Thyroid gland (tissue), 4 donors: Measurements from ENCODE around the gene C19orf85.

ENCODE experiments used
- POLR2A ChIP-seq, 2 donors: fragments of 450-650 bp; IDR thresholded peaks; one replicate each; pipeline ENCODE4 v1.6.1; 2017; ENCODE audit warnings: antibody characterized with exemption in 2 of 2, mild to moderate bottlenecking in 2 of 2, moderate library complexity in 1 of 2
- TF ChIP-seq, protein P1 (sequence below), 6 experiments: fragments of 200-600 bp in 3 of 6; fragments of 450-650 bp in 3 of 6; sonication (generic) in 3 of 6; IDR thresholded peaks; one replicate each; pipeline ENCODE4 v1.5.1; 2016 to 2019; ENCODE audit warnings: antibody characterized with exemption in 6 of 6, mild to moderate bottlenecking in 2 of 6, inconsistent platforms in 1 of 6, moderate library complexity in 1 of 6

DNA sequence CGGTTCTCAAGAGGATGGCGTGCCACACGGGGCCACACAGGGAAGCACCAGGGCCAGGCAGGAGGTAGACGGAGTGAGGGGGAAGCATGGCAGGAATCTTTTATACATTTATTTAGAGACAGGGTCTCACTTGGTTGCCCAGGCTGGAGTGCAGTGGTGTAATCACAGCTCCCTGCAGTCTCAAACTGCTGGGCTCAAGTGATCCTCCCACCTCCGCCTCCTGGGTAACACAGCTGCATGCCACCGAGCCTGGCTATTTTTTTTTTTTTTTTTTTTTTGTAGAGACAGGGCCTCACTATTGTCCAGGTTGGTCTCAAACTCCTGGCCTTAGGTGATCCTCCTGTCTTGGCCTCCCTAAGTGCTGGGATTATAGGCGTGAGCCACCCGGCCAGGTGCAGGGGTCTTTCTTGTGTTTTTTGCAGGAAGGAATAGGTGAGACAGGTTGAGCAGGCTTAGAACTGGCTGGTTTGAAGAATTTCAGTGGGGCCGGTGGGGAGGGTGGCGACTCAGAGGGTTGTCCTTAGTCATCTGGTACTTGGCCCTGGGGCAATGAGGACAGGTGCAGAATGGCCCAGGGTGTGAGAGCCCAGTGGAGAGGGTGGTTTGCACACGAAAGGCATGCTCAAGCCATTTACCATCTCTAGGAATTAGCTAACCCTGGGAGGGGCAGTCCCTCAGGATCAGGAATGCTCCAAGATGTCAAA, 31.2 kb upstream of the C19orf85 start:
- TF ChIP-seq, protein P1, sequence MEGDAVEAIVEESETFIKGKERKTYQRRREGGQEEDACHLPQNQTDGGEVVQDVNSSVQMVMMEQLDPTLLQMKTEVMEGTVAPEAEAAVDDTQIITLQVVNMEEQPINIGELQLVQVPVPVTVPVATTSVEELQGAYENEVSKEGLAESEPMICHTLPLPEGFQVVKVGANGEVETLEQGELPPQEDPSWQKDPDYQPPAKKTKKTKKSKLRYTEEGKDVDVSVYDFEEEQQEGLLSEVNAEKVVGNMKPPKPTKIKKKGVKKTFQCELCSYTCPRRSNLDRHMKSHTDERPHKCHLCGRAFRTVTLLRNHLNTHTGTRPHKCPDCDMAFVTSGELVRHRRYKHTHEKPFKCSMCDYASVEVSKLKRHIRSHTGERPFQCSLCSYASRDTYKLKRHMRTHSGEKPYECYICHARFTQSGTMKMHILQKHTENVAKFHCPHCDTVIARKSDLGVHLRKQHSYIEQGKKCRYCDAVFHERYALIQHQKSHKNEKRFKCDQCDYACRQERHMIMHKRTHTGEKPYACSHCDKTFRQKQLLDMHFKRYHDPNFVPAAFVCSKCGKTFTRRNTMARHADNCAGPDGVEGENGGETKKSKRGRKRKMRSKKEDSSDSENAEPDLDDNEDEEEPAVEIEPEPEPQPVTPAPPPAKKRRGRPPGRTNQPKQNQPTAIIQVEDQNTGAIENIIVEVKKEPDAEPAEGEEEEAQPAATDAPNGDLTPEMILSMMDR (IDR thresholded peaks at IDR 0.05), result no peak
- TF ChIP-seq POLR2A (IDR thresholded peaks at IDR 0.05), result no peak
